Stimulated activated CD4-positive, alpha-beta T cell treated with anti-CD3 and anti-CD28 coated beads, Interleukin-2, amount 100 ng/mL, for 48 hours (primary cell): Measurements from ENCODE around the gene MAML3.
"Not testable (repeated sequence)": the region's sequence is repeated elsewhere in the genome, so short reads cannot be mapped to it uniquely, and the experiment has no call there.

Experiments used
- DNase-seq, 2 donors: peaks; one replicate each; pipeline ENCODE4 v3.0.0-alpha.2; 2020

MAML3 gene

DNA sequence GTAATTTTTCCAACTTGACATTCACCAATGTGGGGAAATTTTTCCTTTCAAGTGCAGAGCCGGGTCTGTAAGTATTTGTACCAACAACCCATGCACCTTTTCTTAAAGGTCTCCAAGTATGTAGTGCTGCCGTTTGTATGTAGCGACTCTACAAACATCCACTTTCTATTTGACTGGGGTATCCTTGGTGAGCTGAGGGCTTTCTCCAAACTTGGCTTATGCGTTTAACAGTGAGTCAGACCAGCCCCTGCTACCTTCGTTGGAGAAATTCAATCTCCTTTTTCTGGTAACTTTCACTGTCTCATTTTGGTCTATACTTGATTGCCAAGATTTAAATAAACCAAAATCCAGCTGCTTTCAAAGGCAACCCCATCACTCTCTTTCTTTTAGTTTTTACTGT is 453.4 kb downstream of the MAML3 start:
- no peak for DNase-seq

DNA sequence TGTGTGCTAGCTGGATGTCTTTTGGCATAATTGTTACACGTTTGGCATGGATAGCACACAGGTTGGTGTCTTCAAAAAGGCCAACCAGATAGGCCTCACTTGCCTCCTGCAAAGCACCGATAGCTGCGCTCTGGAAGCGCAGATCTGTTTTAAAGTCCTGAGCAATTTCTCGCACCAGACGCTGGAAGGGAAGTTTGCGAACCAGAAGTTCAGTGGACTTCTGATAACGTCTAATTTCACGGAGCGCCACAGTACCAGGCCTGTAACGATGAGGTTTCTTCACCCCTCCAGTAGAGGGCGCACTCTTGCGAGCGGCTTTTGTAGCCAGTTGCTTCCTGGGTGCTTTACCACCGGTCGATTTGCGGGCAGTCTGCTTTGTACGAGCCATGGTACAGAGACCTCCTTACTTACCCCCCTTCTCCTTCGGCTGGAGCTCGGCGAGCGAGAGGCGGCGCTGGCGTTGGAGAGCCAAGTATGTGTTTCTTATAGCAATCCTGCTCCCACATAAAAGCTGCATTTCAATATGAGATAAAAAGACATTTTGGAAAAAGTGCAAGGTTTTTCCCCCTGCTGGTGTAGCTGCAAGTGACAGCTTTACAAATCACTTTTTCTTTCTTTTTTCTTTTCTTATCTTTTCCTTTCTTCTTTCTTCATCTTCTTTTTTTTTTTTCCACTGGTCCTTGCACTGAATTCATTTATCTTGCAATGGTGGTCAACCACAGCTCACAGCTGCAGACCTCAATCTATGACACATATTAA is 455.6 kb downstream of the MAML3 start:
- not testable (repeated sequence) for DNase-seq

DNA sequence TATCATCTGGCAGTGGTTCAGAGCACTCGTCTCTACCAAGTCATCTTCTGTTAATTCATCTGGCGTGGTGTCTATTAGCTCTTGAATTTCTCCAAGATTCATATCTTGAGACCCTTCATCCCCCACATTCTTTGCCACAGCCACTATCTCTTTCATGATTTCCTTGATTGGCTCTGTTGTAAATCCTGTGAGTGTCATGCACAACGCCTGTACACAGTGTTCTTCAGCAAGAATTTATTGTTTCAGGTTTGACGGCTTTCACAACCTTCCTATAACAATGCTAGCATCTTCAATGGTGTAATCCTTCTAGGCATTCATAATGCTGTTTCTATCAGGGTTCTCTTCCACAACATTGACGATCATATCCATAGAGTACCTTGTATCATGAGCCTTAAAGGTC is 457.5 kb downstream of the MAML3 start:
- DNase-seq = no peak

- DNase-seq = no peak
These were observed 459.4 kb downstream of the MAML3 start for GRCh38 chr4:139694522-139695107.

DNA sequence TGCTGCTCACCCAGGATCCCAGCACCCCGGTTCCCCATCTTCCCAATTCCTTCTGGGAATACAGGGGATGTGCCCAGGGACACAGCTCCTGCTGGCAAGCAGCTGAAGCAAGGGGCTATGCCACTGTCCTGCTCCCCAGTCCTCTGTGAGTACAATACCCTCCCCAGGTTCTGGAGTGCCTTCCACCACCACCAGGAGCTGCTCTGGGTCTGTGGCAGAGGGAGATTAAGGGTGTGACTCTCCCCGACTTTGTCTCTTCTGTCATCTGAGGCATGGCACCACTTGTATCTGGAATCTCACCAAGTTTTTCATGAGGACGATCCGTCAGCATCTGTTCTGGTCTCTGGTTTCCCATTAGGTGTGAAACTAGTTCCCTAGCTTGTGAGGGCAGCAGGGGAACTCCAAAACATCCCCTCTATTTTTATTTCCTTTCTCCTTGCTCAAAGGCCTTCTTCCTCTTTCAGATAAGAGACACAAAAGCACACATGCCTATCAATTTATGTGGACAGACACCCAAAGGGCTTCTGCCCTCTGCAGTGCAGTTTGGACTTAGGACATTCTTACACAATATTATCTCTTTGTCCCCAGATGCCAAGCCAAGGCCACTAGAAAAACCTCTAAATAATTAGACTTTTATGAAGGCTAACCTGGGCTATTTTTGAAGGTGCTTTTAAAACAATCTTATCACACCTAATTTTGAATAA is 461.5 kb downstream of the MAML3 start:
- no peak for DNase-seq

GRCh38 chr4:139690419-139690818 is 463.6 kb downstream of the MAML3 start:
- no peak for DNase-seq

- DNase-seq = no peak
These were observed 464.8 kb downstream of the MAML3 start for GRCh38 chr4:139689093-139689722.

GRCh38 chr4:139686988-139687387 is 467.0 kb downstream of the MAML3 start:
- no peak for DNase-seq

- DNase-seq = no peak
These were observed 467.9 kb downstream of the MAML3 start for GRCh38 chr4:139686130-139686529.

DNA sequence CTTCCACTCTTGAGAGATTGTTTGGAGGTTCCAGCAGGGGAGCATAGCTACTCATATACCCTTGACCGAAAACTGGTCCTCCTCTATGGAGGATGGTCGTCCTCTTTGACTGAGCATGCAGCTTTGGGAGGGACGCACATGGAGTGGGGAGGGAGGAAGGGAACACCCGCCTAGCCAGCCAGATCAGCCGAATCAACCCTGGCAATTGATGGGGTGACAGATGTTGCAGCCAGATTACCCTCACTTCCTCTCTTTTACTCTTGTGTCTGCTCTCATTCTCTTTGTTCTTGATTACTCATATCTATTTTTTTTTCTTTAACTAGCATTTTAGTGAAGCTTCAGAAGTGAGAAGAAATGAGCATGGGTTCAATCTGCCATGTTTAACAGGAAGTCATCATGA is 468.8 kb downstream of the MAML3 start:
- DNase-seq = no peak

- DNase-seq = no peak
These were observed 469.6 kb downstream of the MAML3 start for GRCh38 chr4:139684351-139684750.

DNA sequence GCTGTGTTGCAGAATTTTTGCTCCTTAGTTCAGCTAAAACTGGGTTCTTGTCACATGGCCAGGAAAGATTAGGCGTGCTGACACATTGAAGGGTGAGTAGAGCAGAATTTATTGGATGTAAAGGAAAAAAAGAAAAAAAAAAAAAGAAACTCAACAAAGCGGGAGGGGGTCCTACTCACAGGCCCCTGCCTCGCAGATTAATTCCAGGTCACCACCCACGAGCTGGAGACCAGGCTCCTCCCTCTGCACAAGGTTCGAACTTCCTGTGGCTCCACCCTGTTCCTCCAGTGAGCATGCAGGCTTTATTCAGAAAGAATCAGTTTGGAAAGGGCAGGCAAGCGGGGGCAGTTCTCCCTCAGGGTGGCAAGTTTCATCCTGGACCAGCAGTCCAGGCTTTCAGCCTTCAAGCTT is 471.2 kb downstream of the MAML3 start:
- no peak for DNase-seq

DNA sequence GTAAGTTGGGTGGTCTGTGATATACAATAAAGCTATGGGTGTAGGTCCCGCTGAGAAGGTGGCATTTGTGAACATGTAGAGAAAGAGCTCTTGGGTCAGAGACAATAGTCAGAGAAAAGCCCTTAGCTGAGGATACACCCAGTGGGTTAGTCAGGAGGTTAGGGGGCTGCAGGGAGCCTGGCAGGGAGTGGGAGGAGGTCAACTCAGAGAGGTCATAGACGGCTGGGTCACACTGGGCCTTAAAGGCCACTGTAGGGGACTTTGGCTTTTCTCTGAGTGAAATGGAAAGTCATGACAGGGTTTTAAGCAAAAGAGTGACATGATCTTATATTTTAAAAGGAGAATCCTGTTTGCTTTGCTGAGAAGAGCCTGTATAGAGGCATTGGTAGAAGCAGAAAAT is 471.7 kb downstream of the MAML3 start:
- DNase-seq = no peak

DNA sequence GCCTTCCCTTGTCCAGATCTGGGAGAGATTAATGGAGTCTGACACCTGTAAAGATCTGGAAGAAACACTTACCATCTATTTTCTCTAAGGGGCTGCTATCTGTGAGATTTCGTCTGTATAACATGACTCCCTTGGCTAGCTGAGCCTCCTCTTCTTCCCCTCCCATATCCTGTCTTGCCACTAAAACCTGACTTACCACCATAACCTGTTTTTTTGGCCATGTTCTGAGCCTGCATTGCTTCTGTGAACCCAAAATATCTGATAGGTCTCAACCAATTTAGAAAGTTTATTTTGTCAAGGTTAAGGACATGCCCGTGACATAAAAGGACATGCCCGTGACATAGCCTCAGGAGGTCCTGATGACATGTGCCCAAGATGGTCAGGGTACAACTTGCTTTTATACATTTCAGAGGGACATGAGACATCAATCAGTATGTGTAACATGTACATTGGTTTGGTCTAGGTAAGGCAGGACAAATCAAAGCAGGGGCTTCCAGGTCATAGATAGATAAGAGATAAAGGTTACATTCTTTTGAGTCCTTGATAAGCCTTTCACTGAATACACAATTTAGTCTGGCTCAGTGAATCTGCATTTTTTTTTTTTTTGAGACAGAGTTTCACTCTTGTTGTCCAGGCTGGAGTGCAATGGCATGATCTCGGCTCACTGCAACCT is 476.9 kb downstream of the MAML3 start:
- DNase-seq = no peak

GRCh38 chr4:139676365-139676764 is 477.6 kb downstream of the MAML3 start:
- DNase-seq = no peak

DNA sequence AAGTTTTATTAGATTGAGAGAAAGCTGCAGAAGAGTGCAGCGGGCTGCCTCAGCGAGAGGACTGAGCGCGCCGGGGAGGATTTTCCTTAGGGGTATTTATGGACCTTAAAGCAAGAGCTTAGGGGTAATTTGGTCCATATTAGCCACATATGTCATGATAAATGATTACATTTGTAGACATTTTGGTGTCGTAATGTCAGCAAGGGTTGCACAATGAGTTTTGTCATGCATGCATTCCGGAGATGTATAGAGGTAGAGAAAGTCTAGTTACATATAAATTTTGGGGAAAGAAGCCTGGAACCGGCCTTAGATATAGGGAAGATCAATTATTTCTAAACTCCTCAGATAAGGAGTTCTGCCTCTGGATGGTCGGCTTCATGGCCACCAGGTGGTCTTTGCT is 478.3 kb downstream of the MAML3 start:
- no peak for DNase-seq

GRCh38 chr4:139674875-139675550 is 479.0 kb downstream of the MAML3 start:
- DNase-seq = no peak

DNA sequence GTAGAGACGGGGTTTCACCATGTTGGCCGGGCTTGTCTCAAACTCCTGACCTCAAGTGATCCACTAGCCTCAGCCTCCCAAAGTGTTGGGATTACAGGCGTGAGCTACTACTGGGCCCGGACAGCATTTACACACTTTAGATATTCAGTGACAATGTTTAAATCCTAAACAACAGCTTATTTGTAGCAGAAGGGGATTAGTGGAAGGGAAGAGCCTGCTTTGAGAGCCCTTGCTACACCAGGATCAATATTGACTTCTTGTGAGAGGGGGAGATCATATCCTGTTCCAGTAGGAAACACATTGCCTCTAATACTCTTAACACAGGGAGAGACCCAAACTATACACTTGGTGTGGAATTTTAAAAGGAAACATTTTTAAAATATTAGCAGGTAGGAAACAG is 481.3 kb downstream of the MAML3 start:
- DNase-seq = no peak

DNA sequence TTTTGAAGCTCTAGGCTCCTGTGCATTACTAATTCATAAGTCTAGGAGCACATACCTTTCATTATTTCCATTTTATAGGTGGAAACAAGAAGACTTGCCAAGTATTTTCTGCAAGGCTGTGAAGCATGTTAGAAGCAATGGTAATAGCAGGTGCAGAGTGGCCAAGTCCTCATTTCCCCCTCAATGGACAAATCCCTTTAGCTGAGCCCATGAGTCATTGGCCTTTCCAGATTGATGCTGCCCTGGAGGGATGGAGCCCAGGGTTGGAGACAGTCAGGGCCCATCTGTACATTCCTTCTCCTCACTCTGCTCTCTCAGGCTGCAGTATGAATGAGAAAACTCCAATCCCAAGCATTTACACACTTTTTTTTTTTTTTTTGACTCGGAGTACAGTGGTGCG is 481.8 kb downstream of the MAML3 start:
- DNase-seq = no peak

DNA sequence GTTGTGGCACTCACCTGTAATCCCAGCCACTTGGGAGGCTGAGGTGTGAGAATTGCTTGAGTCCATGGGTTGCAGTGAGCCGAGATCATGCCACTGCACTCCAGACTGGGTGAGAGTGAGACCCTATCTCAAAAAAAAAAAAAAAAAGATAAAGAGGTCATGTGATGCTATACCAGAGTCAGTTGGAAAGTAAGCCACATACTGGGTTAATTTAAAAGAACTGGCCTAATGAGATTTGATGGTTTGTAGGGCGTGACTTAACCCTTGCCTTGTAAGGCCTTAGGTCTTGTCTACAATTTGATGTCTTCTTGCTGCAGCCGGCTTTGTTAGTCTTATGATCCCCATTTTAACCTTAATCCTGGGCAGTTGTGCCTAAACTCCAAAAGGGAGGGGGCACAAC is 483.2 kb downstream of the MAML3 start:
- no peak for DNase-seq

DNA sequence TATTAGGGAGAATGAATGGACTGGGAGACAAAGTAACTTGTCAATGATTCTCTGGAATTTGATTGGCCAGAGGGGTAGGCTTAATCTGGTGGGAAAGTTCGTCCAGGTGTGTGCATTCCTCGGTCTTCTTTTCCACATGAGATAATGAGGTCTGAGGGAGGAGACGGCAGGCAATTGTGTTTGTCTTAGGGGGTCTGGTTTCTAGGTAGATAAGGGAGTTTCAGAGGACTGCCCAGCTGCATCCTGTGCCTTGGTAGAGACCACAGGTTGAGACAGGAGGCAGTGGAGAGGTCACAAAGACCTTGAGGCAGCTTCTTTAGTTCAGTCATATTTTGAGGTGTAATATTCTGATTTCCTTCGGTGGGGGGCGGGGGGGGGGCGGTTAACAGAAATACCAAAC is 484.1 kb downstream of the MAML3 start:
- no peak for DNase-seq

DNA sequence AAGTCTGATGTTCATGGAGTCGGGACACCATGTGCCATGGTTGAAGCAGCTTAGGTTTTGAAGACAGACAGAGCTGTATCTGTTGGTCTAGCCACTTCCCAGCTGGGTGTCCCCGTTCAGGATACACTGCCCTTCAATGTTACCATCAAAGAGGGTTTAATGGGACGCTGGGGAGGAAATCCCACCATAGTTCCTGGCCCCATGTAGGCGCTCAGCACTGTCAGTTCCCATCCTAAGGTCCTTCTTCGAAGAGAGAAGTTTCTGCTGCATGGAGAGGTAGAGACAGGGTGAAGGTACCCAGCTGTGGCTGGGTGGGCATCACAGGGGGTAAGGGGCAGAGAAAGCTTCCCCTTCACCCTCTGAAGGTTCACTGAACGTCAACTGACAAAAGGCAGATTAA is 484.6 kb downstream of the MAML3 start:
- DNase-seq = no peak
